ENCODE results near the gene DAAM1. TPM values are rescaled to one million over a fixed set of nuclear protein-coding genes. Genes with fewer than 3 reads are reported as not detected.

DAAM1 gene
- polyA plus RNA-seq, 1 donor from 2014 or later, result 161 TPM

DNA sequence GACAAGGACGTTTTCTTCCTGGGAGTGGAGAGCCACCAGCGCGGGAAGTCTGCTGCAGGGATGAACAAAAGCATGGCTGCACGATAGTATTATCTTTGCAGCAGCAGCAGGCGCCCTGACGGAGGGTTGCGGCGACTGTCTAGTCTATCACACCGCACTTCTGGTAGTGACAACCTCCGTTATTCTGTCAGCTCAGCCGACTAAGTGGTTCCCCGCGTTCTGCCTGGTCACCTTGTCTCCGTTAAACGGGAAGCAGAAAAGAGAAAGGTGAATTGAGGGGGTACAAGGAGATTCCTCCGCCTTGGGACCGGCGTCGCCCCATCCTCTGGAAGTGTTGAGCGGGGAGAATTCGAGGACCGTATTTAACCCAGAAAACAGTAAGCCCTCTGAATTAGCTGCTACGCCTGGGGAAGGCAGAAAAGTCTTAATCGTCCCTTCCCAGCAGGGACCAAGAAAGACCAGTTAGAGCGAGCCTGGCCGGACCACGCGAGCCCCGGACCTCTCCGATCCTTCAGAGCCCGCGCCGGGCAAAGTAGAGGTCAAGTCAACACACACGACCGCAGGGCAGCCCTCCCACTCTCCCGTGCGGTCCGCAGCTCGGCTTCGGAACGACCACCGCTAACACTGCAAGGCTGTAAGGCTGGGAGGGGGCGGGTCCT lies 536 bp upstream of the DAAM1 start:
- H2AFZ ChIP-seq (ENCODE audit: low read depth, low read length), result peak overlapping the region; percentile 43
- H4K20me1 ChIP-seq (ENCODE audit: insufficient read depth), result peaks cover 13% of the 10 kb centered on the region
- H3K9me3 ChIP-seq (ENCODE audit: low read length), result no peaks in the 10 kb centered on the region
- H3K9me2 ChIP-seq (ENCODE audit: insufficient read depth, low read length), result no peaks in the 10 kb centered on the region
- peak overlapping the region; percentile 98 for H3K9ac ChIP-seq (ENCODE audit: low read length)
- H3K79me2 ChIP-seq (replicated peaks; ENCODE audit: insufficient read depth, low read length), result peaks cover 41% of the 10 kb centered on the region
- TF ChIP-seq, protein P1, sequence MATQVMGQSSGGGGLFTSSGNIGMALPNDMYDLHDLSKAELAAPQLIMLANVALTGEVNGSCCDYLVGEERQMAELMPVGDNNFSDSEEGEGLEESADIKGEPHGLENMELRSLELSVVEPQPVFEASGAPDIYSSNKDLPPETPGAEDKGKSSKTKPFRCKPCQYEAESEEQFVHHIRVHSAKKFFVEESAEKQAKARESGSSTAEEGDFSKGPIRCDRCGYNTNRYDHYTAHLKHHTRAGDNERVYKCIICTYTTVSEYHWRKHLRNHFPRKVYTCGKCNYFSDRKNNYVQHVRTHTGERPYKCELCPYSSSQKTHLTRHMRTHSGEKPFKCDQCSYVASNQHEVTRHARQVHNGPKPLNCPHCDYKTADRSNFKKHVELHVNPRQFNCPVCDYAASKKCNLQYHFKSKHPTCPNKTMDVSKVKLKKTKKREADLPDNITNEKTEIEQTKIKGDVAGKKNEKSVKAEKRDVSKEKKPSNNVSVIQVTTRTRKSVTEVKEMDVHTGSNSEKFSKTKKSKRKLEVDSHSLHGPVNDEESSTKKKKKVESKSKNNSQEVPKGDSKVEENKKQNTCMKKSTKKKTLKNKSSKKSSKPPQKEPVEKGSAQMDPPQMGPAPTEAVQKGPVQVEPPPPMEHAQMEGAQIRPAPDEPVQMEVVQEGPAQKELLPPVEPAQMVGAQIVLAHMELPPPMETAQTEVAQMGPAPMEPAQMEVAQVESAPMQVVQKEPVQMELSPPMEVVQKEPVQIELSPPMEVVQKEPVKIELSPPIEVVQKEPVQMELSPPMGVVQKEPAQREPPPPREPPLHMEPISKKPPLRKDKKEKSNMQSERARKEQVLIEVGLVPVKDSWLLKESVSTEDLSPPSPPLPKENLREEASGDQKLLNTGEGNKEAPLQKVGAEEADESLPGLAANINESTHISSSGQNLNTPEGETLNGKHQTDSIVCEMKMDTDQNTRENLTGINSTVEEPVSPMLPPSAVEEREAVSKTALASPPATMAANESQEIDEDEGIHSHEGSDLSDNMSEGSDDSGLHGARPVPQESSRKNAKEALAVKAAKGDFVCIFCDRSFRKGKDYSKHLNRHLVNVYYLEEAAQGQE (IDR thresholded peaks at IDR 0.05; ENCODE audit: borderline replicate concordance), result peak; percentile 92
- TF ChIP-seq, protein P2, sequence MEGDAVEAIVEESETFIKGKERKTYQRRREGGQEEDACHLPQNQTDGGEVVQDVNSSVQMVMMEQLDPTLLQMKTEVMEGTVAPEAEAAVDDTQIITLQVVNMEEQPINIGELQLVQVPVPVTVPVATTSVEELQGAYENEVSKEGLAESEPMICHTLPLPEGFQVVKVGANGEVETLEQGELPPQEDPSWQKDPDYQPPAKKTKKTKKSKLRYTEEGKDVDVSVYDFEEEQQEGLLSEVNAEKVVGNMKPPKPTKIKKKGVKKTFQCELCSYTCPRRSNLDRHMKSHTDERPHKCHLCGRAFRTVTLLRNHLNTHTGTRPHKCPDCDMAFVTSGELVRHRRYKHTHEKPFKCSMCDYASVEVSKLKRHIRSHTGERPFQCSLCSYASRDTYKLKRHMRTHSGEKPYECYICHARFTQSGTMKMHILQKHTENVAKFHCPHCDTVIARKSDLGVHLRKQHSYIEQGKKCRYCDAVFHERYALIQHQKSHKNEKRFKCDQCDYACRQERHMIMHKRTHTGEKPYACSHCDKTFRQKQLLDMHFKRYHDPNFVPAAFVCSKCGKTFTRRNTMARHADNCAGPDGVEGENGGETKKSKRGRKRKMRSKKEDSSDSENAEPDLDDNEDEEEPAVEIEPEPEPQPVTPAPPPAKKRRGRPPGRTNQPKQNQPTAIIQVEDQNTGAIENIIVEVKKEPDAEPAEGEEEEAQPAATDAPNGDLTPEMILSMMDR (IDR thresholded peaks at IDR 0.05; ENCODE audit: poor library complexity, severe bottlenecking), result peak; percentile 20
- TF ChIP-seq RAD21 (conservative IDR thresholded peaks at IDR 0.05), result peak; percentile 59
- TF ChIP-seq TAF1 (IDR thresholded peaks at IDR 0.05; ENCODE audit: low read depth), result peak; percentile 87
- peak; percentile 81 for TF ChIP-seq EP300 (conservative IDR thresholded peaks at IDR 0.05; ENCODE audit: poor library complexity, severe bottlenecking)
- TF ChIP-seq POLR2AphosphoS5 (IDR thresholded peaks at IDR 0.05), result peak; percentile 80
- TF ChIP-seq MXI1 (conservative IDR thresholded peaks at IDR 0.05; ENCODE audit: poor library complexity, severe bottlenecking), result peak; percentile 76
- TF ChIP-seq EZH2 (IDR thresholded peaks at IDR 0.05; ENCODE audit: borderline replicate concordance, insufficient read depth, low read length, poor library complexity, severe bottlenecking), result no peak
- TF ChIP-seq SMC3 (conservative IDR thresholded peaks at IDR 0.05; ENCODE audit: poor library complexity), result peak; percentile 60
- no peaks in the 10 kb centered on the region for H3K27me3 ChIP-seq (ENCODE audit: insufficient read depth, low read depth, low read length)
- H3K4me3 ChIP-seq (ENCODE audit: low read length), result peak overlapping the region; percentile 89
- H3F3A ChIP-seq (ENCODE audit: insufficient read depth, low read length, poor library complexity, severe bottlenecking), result peaks cover 19% of the 10 kb centered on the region
- peak overlapping the region; percentile 56 for H3K4me2 ChIP-seq (ENCODE audit: low read length)
- H3K27ac ChIP-seq (ENCODE audit: low read length), result peak overlapping the region; percentile 98
- no peaks in the 10 kb centered on the region for H3K36me3 ChIP-seq (ENCODE audit: insufficient read depth, low read length)

DNA sequence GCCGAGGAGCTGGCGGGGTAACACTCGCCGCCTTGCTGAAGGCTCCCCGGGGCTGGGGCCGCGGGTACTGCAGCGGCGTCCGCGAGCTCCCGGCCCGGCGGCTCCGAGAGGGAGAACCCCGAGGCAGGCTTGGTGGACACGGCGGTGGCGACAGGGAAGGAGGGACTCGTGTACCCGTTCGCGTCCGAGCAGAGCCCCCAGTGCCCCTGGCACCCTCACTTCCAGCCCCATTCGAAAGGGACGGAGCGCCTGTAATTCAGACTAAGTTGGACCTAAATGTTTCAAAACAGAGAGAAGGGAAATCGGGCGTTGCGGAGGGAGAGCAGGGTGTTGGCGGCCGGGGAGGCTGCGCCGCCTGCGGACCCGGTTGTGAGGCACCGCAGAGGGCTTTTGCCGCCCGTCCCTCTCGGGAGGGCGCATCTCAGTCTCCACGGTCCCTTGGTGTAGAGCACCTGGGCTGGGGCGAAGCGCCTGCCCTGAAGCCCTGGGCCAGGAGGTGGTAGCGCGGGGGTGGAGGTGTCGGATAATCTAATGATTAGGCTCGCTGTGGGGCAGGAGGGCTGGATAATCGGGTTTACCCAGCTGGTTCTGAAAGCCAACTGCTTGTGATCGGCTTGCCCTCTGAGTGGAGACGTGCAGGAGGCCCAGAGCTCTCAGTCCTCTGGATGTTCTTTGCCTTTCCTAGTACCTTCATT lies 771 bp downstream of the DAAM1 start:
- Histone ChIP-seq H3K4me3 (ENCODE audit: low read length) (peak overlapping the region; percentile 89), H3K36me3 (ENCODE audit: insufficient read depth, low read length) (no peaks in the 10 kb centered on the region), H2AFZ (ENCODE audit: low read depth, low read length) (peak overlapping the region; percentile 7), H4K20me1 (ENCODE audit: insufficient read depth) (peaks cover 24% of the 10 kb centered on the region), H3K9me2 (ENCODE audit: insufficient read depth, low read length) (no peaks in the 10 kb centered on the region), H3K27ac (ENCODE audit: low read length) (peak overlapping the region; percentile 97), H3K79me2 (replicated peaks; ENCODE audit: insufficient read depth, low read length) (peaks cover 54% of the 10 kb centered on the region), H3K27me3 (ENCODE audit: insufficient read depth, low read depth, low read length) (no peaks in the 10 kb centered on the region), H3K9me3 (ENCODE audit: low read length) (no peaks in the 10 kb centered on the region), H3K4me2 (ENCODE audit: low read length) (peak overlapping the region; percentile 89), H3K9ac (ENCODE audit: low read length) (peak overlapping the region; percentile 99), H3F3A (ENCODE audit: insufficient read depth, low read length, poor library complexity, severe bottlenecking) (peaks cover 19% of the 10 kb centered on the region)
- TF ChIP-seq SMC3 (conservative IDR thresholded peaks at IDR 0.05; ENCODE audit: poor library complexity) (peak; percentile 5), TAF1 (IDR thresholded peaks at IDR 0.05; ENCODE audit: low read depth) (peak; percentile 21), EP300 (conservative IDR thresholded peaks at IDR 0.05; ENCODE audit: poor library complexity, severe bottlenecking) (no peak), RAD21 (conservative IDR thresholded peaks at IDR 0.05) (peak; percentile 12), EZH2 (IDR thresholded peaks at IDR 0.05; ENCODE audit: borderline replicate concordance, insufficient read depth, low read length, poor library complexity, severe bottlenecking) (no peak), MXI1 (conservative IDR thresholded peaks at IDR 0.05; ENCODE audit: poor library complexity, severe bottlenecking) (no peak), POLR2AphosphoS5 (IDR thresholded peaks at IDR 0.05) (no peak)
- TF ChIP-seq, protein P2 (IDR thresholded peaks at IDR 0.05; ENCODE audit: poor library complexity, severe bottlenecking), result peak; percentile 7
- TF ChIP-seq, protein P1 (IDR thresholded peaks at IDR 0.05; ENCODE audit: borderline replicate concordance), result peak; percentile 39

Data from neural cell (in vitro differentiated cells).